K562 (cell line): ENCODE results near the gene FA2H. TPM values are rescaled to one million over a fixed set of nuclear protein-coding genes. Genes with fewer than 3 reads are reported as not detected.

Source experiments
- ETV5 ChIP-seq: sonication (generic); formaldehyde crosslinking; IDR thresholded peaks from 2 replicates; pipeline ENCODE4 v1.4.0; 2020; ENCODE audit warnings: low read depth, mild to moderate bottlenecking, missing genetic modification reagents
- FOXK1 ChIP-seq: sonication (generic); formaldehyde crosslinking; IDR thresholded peaks from 2 replicates; pipeline ENCODE4 v1.8.0; 2022; ENCODE audit warnings: missing genetic modification reagents, mild to moderate bottlenecking, borderline replicate concordance
- KAT7 ChIP-seq: sonication (generic); formaldehyde crosslinking; IDR thresholded peaks from 2 replicates; pipeline ENCODE4 v1.8.0; 2022; ENCODE audit warnings: missing genetic modification reagents, mild to moderate bottlenecking, borderline replicate concordance
- ZNF184 ChIP-seq: sonication (generic); formaldehyde crosslinking; IDR thresholded peaks from 2 replicates; pipeline ENCODE4 v1.5.0; 2020; ENCODE audit warnings: missing genetic modification reagents
- ZNF282 ChIP-seq: sonication (generic); formaldehyde crosslinking; IDR thresholded peaks from 2 replicates; pipeline ENCODE4 v1.8.1; 2023; ENCODE audit warnings: missing genetic modification reagents
- polyA plus RNA-seq, 8 experiments: library from polyadenylated mRNA; depleted of rRNA in 4 of 8; stranded (reverse) in 5 of 8; unstranded in 3 of 8; fragments of >200 nt; fragmentation: Nextera tagmentation in 2 of 8; fragmentation: Illumina TruSeq in 1 of 8; extraction: Ambion mirVana in 2 of 8; extraction: Trizol in 1 of 8; gene quantifications; 2 replicates each; pipeline versions ENCODE4 v1.2.1 to v1.2.3, GENCODE V29; 2011 to 2014; ENCODE audit warnings: inconsistent platforms in 1 of 8, missing spikeins in 1 of 8
- total RNA-seq, 7 experiments: library from RNA; depleted of rRNA in 6 of 7; stranded (reverse); fragments of >200 nt in 6 of 7; fragmentation: Illumina TruSeq in 2 of 7; extraction: Trizol in 2 of 7; gene quantifications; 2 replicates each; pipeline versions ENCODE4 v1.2.1 to v1.2.3, GENCODE V29; 2011 to 2021; ENCODE audit warnings: low replicate concordance in 1 of 7
- TF ChIP-seq, protein P1 (sequence below): sonication (generic); formaldehyde crosslinking; IDR thresholded peaks from 2 replicates; pipeline ENCODE4 v1.8.0; 2022; ENCODE audit warnings: mild to moderate bottlenecking, missing genetic modification reagents
- TF ChIP-seq, protein P2 (sequence below), 2 experiments: fragments of 450-650 bp; IDR thresholded peaks; 2 replicates each; pipeline ENCODE4 v1.6.1; 2018; ENCODE audit warnings: mild to moderate bottlenecking in 2 of 2, low read depth in 1 of 2; ENCODE audit not compliant: partially characterized antibody in 2 of 2
- TF ChIP-seq, protein P3 (sequence below): fragments of 200-800 bp; sonication (Bioruptor generic); IDR thresholded peaks from 2 replicates; pipeline ENCODE4 v1.6.1; 2017; ENCODE audit warnings: missing genetic modification characterization, missing compliant biosample characterization
- TF ChIP-seq, protein P4 (sequence below), 3 experiments: IDR thresholded peaks in 2 of 3; conservative IDR thresholded peaks in 1 of 3; 2 replicates each; pipeline ENCODE4 v1.5.1; 2011 to 2012; ENCODE audit warnings: low read length in 3 of 3, mild to moderate bottlenecking in 3 of 3, control low read depth in 2 of 3, improper control_type of control experiment in 1 of 3, inconsistent platforms in 1 of 3, low read depth in 1 of 3, mixed read lengths in 1 of 3, moderate library complexity in 1 of 3; ENCODE audit not compliant: insufficient read depth in 2 of 3

FA2H gene
- total and polyA plus RNA-seq, 9 of the 15 experiments (the other 6 are each of a cell fraction or from before 2014, with no cell fraction given): not detected

DNA sequence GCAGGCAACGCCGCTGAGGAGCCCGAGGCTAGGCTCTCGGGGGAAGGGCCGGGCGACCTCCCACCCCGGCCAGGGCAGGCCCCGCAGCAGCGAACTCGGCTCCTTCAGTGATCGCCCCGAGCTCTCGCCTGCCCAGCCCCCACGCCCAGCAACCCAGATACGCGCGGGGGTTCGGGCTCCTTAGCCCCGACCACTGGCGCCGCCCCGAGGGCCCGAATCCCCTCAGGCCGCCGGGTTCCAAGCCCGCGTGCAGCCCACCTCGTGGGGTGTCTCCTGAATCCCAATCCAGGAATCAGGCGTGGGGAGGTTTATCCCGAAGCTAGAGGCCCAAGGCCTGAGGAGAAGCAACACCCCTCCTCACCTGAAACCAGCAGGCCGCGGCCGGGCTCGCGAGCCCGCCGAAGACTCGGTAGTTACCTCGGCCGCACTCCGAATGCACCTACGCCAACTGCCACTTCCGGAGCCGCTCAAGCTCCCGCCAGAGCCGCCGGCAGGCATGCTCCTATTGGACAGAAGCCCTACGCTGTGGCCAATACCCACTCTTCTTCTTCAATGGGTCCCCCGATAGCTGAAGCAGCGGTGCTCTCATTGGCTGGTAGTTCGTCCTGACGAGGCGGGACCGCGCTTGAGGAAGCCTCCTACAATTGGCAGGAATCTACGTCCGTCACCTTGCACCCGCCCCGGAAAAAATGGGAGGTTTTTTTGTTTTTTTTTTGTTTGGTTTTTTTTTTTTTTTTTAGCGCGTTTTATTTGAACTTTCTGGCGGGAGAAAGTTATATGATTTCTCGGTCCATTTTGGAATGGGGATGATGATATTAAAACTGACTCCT lies 108.0 kb downstream of the FA2H start, which contains the start of gene RFWD3 (continued):
- TF ChIP-seq, protein P1, sequence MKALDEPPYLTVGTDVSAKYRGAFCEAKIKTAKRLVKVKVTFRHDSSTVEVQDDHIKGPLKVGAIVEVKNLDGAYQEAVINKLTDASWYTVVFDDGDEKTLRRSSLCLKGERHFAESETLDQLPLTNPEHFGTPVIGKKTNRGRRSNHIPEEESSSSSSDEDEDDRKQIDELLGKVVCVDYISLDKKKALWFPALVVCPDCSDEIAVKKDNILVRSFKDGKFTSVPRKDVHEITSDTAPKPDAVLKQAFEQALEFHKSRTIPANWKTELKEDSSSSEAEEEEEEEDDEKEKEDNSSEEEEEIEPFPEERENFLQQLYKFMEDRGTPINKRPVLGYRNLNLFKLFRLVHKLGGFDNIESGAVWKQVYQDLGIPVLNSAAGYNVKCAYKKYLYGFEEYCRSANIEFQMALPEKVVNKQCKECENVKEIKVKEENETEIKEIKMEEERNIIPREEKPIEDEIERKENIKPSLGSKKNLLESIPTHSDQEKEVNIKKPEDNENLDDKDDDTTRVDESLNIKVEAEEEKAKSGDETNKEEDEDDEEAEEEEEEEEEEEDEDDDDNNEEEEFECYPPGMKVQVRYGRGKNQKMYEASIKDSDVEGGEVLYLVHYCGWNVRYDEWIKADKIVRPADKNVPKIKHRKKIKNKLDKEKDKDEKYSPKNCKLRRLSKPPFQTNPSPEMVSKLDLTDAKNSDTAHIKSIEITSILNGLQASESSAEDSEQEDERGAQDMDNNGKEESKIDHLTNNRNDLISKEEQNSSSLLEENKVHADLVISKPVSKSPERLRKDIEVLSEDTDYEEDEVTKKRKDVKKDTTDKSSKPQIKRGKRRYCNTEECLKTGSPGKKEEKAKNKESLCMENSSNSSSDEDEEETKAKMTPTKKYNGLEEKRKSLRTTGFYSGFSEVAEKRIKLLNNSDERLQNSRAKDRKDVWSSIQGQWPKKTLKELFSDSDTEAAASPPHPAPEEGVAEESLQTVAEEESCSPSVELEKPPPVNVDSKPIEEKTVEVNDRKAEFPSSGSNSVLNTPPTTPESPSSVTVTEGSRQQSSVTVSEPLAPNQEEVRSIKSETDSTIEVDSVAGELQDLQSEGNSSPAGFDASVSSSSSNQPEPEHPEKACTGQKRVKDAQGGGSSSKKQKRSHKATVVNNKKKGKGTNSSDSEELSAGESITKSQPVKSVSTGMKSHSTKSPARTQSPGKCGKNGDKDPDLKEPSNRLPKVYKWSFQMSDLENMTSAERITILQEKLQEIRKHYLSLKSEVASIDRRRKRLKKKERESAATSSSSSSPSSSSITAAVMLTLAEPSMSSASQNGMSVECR (CRISPR knock-in tag): peak; percentile 41; the same call in 1 of the 2 replicates
- TF ChIP-seq, protein P2, sequence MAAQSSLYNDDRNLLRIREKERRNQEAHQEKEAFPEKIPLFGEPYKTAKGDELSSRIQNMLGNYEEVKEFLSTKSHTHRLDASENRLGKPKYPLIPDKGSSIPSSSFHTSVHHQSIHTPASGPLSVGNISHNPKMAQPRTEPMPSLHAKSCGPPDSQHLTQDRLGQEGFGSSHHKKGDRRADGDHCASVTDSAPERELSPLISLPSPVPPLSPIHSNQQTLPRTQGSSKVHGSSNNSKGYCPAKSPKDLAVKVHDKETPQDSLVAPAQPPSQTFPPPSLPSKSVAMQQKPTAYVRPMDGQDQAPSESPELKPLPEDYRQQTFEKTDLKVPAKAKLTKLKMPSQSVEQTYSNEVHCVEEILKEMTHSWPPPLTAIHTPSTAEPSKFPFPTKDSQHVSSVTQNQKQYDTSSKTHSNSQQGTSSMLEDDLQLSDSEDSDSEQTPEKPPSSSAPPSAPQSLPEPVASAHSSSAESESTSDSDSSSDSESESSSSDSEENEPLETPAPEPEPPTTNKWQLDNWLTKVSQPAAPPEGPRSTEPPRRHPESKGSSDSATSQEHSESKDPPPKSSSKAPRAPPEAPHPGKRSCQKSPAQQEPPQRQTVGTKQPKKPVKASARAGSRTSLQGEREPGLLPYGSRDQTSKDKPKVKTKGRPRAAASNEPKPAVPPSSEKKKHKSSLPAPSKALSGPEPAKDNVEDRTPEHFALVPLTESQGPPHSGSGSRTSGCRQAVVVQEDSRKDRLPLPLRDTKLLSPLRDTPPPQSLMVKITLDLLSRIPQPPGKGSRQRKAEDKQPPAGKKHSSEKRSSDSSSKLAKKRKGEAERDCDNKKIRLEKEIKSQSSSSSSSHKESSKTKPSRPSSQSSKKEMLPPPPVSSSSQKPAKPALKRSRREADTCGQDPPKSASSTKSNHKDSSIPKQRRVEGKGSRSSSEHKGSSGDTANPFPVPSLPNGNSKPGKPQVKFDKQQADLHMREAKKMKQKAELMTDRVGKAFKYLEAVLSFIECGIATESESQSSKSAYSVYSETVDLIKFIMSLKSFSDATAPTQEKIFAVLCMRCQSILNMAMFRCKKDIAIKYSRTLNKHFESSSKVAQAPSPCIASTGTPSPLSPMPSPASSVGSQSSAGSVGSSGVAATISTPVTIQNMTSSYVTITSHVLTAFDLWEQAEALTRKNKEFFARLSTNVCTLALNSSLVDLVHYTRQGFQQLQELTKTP (IDR thresholded peaks at IDR 0.05; ENCODE audit: low read depth in 1 of 2, partially characterized antibody in 2 of 2): no peak
- TF ChIP-seq, protein P3, sequence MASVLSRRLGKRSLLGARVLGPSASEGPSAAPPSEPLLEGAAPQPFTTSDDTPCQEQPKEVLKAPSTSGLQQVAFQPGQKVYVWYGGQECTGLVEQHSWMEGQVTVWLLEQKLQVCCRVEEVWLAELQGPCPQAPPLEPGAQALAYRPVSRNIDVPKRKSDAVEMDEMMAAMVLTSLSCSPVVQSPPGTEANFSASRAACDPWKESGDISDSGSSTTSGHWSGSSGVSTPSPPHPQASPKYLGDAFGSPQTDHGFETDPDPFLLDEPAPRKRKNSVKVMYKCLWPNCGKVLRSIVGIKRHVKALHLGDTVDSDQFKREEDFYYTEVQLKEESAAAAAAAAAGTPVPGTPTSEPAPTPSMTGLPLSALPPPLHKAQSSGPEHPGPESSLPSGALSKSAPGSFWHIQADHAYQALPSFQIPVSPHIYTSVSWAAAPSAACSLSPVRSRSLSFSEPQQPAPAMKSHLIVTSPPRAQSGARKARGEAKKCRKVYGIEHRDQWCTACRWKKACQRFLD: no peak
- TF ChIP-seq FOXK1 (CRISPR knock-in tag) (no peak), ZNF184 (no peak), ZNF282 (CRISPR knock-in tag) (no peak), ETV5 (CRISPR knock-in tag) (peak; percentile 94), KAT7 (CRISPR knock-in tag) (peak; percentile 56; the same call in 1 of the 2 replicates)
- TF ChIP-seq, protein P4, sequence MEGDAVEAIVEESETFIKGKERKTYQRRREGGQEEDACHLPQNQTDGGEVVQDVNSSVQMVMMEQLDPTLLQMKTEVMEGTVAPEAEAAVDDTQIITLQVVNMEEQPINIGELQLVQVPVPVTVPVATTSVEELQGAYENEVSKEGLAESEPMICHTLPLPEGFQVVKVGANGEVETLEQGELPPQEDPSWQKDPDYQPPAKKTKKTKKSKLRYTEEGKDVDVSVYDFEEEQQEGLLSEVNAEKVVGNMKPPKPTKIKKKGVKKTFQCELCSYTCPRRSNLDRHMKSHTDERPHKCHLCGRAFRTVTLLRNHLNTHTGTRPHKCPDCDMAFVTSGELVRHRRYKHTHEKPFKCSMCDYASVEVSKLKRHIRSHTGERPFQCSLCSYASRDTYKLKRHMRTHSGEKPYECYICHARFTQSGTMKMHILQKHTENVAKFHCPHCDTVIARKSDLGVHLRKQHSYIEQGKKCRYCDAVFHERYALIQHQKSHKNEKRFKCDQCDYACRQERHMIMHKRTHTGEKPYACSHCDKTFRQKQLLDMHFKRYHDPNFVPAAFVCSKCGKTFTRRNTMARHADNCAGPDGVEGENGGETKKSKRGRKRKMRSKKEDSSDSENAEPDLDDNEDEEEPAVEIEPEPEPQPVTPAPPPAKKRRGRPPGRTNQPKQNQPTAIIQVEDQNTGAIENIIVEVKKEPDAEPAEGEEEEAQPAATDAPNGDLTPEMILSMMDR (IDR thresholded peaks at IDR 0.05 in 2 of 3, conservative IDR thresholded peaks at IDR 0.05 in 1 of 3; ENCODE audit: insufficient read depth in 2 of 3, low read depth in 1 of 3, low read length in 3 of 3): no peak
